Stimulated activated CD8-positive, alpha-beta memory T cell treated with anti-CD3 and anti-CD28 coated beads, Interleukin-15, amount 100 ng/mL, for 4 hours (primary cell): ENCODE measurements around the gene SH3BGRL2.

Experiments used
- DNase-seq, 2 donors: peaks; one replicate each; pipeline ENCODE4 v3.0.0-alpha.2; 2020; ENCODE audit warnings: low read depth in 2 of 2

SH3BGRL2 gene

GRCh38 chr6:79630883-79631692 is at the start of gene SH3BGRL2:
SH3BGRL2 (plus strand) TSS chr6:79631329; CDS start chr6:79631462, 133 bp downstream.
- no peak for DNase-seq

GRCh38 chr6:79584332-79584731 is 46.8 kb upstream of the SH3BGRL2 start:
- DNase-seq, result no peak

GRCh38 chr6:79586548-79586947 is 44.6 kb upstream of the SH3BGRL2 start:
- no peak for DNase-seq

DNA sequence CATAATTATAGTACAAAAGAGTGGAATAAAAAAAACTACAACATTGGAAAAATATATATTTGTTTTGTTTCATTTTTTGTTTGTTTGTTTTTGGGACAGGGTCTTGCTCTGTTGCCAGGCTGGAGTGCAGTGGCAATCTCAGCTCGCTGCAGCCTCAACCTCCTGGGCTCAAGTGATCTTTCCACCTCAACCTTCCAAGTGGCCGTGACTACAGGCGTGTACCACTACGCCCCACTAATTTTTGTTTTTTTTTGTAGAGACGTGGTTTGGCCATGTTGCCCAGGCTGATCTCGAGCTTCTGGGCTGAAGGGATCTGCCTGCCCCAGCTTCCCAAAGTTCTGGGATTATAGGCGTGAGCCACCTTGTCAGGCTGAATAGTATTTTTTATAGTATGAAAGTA is 41.4 kb upstream of the SH3BGRL2 start:
- DNase-seq, result no peak

- DNase-seq, result no peak
Measured at GRCh38 chr6:79597155-79597554, 34.0 kb upstream of the SH3BGRL2 start.

DNA sequence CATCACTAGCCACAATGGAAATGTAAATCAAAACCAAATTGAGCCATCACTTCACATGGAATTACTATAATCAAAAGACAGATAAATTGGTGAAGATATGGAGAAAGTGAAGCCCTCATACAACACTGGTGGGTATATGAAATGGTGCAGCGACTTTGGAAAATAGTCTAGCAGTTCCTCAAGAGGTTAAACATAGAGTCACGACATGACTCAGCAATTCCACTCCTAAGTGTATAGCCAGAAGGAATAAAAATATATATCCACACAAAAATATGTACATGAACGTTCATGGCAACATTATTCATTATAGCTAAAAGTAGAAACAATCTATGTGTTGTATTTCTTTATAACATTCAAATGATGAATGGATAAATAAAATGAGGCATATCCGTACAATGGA is 33.1 kb upstream of the SH3BGRL2 start:
- DNase-seq, result no peak

- DNase-seq, result no peak
Measured at GRCh38 chr6:79599725-79600259, 31.3 kb upstream of the SH3BGRL2 start.

DNA sequence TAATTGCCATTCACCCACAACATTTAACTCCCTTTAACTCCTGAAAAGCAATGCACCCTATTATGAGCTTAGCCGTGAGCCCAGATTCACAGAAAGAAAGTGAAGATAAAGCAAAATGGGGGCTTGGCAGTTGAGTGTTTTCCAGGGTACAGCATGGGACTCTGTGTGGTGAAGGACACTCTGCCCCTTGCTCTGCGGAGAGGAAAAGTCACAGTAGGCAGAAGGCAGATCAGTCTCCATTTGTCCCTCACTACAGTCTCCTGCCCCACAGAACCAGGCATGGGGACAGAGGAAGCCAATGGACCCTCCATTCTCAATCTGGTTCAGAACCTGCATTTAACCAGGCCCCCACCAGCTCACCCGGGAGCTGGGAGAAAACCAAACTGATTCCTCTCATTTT is 30.8 kb upstream of the SH3BGRL2 start:
- DNase-seq, result no peak

- DNase-seq, result no peak
Measured at GRCh38 chr6:79600812-79601609, 30.1 kb upstream of the SH3BGRL2 start.

GRCh38 chr6:79602859-79603258 is 28.3 kb upstream of the SH3BGRL2 start:
- no peak for DNase-seq

DNA sequence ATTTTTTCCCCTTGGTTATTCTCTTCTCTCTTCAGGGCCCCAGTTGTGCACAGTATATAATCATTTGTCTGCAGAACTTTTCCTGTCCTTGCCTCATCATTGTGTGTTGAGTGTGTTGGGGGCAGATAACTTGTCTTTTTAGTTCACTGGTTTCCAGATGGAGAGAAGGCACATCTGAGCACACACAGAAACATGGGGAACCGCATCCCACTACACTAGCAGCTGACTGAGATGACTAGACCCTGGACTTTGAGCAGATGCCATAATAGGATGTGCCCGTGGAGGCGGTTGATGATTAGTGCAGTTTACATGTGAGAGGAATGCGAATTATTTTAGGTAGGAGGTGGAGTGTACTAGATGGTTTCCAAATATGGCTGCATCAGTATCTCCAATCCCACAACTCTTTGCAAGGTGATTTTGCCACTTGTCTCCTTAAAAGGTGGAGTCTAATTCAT is 26.5 kb upstream of the SH3BGRL2 start:
- DNase-seq, result no peak

GRCh38 chr6:79605061-79605460 is 26.1 kb upstream of the SH3BGRL2 start:
- DNase-seq, result no peak

- no peak for DNase-seq
Measured at GRCh38 chr6:79605968-79606764, 25.0 kb upstream of the SH3BGRL2 start.

DNA sequence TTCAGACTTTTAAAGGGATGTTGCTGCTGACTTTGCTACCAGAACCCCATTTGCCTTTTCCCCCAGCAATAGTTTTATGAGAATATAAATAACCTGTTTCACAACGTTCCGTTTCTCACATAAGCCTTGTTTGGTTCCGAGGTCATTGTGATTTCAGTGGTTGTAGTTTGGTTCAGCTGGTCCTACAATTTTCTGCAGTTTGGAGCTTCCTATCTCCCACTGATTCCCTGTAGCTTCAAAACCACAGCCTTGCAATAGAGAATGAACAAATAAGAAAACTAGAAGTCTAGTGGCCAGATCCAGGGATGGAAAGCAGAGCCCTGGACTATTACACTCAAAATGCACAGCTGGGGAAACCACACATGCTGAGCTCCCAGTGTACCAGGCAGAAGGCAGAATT is 24.1 kb upstream of the SH3BGRL2 start:
- no peak for DNase-seq

- no peak for DNase-seq
Measured at GRCh38 chr6:79608334-79609224, 22.6 kb upstream of the SH3BGRL2 start.

DNA sequence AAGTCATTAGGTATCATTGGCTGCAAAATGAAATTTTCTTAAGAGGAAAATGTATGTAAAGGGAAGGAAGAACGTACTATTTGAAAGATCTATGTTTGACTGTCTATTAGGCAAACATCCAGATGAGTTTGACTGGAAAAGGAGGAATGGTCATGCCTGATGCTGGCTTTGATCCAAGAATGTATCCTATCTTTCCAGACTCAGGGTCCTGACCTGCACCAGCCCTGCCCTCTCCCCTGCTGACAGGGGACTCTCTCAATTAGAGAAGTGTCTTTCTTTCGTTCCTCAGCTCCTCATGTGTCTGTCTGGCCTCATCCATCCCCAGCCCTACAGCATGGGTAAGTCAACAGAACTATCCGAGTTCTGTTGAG is 21.9 kb upstream of the SH3BGRL2 start:
- DNase-seq, result no peak

DNA sequence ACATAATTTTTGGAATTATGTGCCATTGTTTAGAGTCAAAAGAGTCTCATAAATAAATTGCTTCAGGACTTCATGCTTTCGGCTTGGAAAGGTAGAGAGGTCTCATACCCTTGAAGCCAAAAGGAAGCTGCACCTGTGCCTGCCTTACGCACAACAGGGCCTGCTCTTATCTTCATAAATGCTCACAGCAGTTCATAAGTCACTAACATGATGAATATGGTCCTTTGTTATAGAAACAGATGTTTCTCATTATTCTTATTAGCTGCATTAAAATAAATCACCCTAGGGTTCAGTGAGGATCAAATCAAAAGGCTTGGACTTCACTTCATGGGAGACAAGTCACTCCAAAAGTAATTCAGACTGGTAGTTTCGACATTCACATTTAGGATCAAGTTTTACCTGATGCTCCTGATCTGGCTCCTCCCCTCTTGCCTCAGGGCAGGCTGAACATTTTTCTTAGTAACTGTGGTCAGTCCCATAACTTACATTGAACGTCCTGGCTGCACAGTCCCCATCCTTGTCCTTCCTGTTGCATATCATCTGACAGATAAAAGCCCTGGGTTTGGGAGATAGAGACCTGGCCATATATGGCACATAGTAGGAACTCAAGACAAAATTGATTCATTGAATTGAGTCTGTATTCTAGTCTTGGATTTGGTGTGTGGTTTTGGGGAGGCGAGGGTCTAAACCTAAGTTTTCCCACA is 20.7 kb upstream of the SH3BGRL2 start:
- DNase-seq, result no peak

DNA sequence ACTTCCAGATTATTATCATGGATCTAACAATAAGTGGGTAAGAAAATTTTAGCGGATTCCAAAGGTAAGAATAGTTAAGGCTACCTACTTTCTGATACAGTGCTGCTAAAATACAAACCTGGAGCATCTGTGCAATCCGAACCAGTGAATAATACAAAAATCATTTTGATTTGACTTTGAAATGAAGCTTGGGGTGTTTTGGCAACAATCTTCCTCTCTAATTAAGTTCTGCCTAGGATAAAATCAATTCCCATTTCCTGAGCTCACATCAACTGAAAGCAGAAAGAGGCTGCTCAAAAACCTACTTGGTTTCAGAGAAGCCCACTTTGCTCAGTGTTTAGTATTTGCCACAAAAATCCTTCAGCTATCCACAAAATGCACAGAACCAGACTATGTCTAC is 18.7 kb upstream of the SH3BGRL2 start:
- DNase-seq, result no peak

DNA sequence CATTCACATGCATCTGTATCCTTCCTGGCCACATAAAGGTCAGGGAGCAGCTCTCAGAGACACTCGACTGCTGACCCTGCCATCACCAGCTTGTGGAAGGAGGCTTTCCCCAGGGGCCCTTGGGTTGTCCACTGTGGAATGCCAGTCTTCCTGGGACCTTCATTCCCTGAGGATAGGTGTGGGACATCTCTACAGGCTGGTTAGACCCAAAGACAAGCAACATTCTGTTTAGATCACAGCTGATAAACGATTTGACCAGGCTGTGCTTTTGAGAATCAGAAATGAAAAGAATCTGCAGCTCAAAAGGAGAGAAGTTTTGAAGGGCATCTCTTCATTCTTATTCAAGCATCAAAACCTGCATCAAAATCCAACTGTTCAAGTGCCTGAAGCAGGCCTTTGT is 18.2 kb upstream of the SH3BGRL2 start:
- no peak for DNase-seq

DNA sequence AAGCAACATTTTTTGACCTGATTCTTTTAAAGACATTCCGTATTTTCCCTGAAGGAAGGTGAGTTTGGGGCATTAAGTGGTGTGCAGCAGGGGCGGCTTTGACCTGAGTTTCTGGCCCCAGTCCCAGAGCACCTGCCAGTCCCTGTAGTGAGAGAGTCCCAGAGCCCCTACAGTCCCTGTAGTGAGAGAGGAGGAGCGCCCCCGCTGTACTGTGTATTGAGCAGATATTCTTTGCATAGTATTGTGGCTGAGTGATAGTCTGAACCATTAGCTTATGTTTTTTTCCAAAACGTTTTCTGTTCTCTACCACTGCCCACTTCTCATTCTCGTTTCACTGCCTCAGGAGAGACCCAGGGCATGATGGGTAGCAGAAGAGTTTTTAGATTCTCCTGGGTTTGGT is 17.2 kb upstream of the SH3BGRL2 start:
- no peak for DNase-seq
